SIG-M5 (cell line): Measurements from ENCODE around the gene ZSWIM1.
"Not testable (repeated sequence)": the region's sequence is repeated elsewhere in the genome, so short reads cannot be mapped to it uniquely, and the experiment has no call there.

Experiments used
- DNase-seq: peaks from one replicate; lab custom pipeline; 2025; lab: John Stamatoyannopoulos, UW

ZSWIM1 gene

GRCh38 chr20:45857114-45857881 is 23.7 kb upstream of the ZSWIM1 start, which contains the start of the genes ACOT8 and ZSWIM3:
Gene ACOT8 (minus strand): TSS chr20:45857392. CDS start chr20:45857315, 77 bp downstream.
Gene ZSWIM3 (plus strand): TSS chr20:45857614. CDS start chr20:45857826, 212 bp downstream.
- DNase-seq, result peak; percentile 99

DNA sequence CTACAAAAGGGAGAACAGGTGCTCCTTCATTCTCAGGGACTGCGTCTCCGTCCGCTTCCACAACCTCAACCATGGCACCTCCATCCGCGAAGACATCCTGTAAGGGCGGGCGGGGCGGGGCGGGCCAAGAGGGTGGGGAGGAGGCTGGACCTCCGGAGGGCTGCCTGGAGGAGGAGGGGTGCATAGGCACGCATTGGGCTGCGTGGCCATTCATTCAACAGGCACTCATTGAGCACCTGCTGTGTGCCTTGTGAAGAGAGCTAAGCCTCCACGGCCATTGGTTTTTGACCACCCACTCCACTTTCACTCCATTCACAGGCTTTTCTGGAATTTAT is 23.2 kb upstream of the ZSWIM1 start:
- DNase-seq, result no peak

- DNase-seq, result no peak
Measured at GRCh38 chr20:45859916-45860315, 21.1 kb upstream of the ZSWIM1 start.

- no peak for DNase-seq
Measured at GRCh38 chr20:45860560-45861220, 20.3 kb upstream of the ZSWIM1 start.

DNA sequence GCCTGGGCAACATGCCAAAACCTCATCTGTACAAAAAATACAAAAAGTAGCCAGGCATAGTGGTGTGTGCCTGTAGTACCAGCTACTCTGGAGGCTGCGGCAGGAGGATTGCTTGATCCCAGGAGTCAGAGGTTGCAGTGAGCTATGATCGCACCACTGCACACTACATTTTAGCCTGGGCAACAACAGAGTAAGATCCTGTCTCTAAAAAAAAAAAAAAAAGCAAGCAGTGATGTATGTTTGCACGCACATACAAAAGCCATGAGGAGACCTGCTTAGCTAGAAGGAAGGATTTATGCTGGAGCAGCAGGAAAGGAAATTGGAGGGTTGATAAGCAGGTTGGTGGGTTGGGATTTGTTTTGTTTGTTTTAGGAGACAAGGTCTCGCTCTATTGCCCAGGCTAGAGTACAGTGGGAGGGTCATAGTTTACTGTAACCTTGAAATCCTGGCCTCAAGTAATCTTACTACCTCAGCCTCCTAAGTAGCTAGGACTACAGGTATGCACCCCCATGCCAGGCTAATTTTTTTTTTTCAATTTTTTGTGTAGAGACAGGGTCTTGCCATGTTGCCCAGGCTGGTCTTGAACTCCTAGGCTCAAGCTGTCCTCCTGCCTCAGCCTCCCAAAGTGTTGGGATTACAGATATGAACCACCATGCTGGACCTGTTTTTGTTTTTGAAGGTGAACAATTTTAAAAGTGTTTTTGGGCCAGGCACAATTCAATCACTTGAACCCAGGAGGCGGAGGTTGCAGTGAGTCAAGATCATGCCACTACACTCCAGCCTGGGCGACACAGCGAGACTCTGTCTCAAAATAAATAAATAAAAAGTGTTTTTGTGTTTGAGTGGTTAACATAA is 19.6 kb upstream of the ZSWIM1 start:
- DNase-seq, result no peak

GRCh38 chr20:45863543-45864470 is 17.2 kb upstream of the ZSWIM1 start:
- no peak for DNase-seq

DNA sequence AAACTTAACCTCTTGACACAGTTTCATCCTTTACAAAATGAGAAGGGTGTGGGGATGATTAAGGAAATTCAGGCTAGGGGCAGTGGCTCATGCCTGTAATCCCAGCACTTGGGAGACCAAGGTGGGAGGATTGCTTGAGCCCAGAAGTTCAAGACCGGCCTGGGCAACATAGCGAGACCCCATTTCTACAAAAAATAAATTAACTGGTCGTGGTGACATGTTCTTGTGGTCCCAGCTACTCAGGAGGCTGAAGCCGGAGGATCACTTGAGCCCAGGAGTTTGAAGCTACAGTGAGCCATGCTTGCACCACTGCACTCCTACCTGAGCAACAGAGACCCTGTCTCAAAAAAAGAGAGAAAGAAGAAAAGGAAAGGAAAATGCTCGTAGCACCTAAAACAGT is 14.6 kb upstream of the ZSWIM1 start:
- DNase-seq, result no peak

DNA sequence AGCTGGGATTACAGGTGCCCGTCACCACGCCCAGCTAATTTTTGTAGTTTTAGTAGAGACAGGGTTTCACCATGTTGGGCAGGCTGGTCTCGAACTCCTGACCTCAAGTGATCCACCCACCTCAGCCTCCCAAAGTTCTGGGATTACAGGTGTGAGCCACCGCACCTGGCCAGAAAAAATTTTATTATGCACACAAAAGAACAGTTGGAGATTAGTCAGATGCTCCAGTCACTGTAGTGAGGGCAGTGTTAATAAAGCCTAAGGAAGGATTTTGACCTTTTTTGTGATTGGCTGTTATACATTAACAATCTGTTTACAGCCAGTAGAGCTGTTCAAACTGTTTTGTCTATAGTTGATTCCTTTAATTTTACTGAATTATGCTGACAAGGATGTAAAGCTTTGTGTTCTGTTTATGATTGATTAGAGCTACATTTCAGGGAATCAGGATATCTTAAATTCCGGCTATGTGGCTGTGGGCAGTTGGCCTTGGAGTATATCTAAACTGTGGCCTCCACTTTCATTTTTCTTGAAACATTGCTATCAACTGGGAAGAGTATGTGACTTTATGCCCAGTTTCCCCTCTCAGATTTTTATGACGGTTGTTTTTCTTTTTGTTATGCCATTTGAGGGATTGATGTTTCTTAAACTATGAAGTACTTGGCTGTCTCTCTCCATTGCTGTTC is 13.8 kb upstream of the ZSWIM1 start:
- DNase-seq, result no peak

- no peak for DNase-seq
Measured at GRCh38 chr20:45867819-45868176, 13.2 kb upstream of the ZSWIM1 start.

- DNase-seq, result no peak
Measured at GRCh38 chr20:45872626-45873025, 8.4 kb upstream of the ZSWIM1 start.

DNA sequence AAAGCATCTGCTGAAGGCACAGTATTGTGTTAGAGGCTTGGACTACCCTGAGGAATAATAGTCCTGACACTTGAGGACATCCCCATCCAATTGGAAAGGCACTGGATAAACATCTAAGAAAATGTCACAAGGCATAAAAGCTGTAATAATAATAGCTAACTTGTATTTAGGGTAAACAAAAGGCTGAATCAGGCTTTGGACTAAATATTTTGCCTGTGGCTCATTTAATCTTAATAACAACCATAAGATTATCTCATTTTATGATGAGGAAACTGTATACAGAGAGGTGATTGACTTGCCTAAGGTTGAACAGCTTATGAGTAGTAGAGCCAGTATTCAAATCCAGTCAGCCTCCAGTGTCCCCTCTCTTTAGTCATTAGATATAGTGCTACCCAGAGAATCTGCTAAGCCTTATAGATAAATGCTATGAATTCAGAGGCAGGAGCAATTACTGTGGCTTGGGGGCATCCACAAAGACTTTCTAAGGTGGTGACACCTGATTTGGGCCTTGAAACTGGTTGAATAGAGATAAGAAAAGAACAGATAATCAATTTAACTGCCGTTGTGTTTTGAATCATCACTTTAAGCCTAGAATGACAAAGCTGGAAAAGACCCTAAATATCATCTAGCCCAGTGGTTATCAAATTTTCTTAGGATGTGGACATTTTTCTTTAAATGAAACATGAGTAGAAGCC is 7.5 kb upstream of the ZSWIM1 start:
- no peak for DNase-seq

DNA sequence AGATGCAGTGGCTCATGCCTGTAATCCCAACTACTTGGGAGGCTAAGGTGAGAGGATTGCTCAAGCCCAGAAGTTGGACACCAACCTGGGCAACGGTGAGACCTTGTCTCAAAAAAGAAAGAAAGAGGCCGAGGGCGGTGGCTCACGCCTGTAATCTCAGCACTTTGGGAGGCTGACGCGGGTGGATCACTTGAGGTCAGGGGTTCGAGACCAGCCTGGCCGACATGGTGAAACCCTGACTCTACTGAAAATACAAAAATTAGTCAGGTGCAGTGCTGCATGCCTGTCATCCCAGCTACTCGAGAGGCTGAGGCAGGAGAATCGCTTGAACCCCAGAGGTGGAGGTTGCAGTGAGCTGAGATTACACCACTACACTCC is 6.9 kb upstream of the ZSWIM1 start:
- not testable (repeated sequence) for DNase-seq

DNA sequence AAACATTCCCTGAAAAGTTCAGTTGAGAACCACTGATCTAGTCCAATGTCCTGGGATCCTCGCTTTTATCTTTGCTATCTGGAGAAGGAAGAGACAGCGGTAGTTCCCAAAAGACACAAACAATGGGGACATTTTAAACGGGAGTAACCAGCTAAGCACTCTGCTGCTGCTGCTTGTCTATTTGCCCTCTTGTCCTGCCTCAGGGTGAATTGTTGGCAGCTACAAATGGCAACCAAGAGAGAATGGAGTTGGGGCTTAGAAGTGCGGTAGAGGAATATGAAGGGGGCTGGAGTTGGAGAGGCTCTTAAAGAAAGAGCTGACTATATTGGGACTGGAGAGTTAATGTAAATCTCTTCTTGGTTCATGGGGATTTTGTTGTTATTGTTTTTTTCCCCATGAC is 6.5 kb upstream of the ZSWIM1 start:
- DNase-seq, result no peak

GRCh38 chr20:45878076-45878761 is 2.8 kb upstream of the ZSWIM1 start:
- DNase-seq, result no peak

DNA sequence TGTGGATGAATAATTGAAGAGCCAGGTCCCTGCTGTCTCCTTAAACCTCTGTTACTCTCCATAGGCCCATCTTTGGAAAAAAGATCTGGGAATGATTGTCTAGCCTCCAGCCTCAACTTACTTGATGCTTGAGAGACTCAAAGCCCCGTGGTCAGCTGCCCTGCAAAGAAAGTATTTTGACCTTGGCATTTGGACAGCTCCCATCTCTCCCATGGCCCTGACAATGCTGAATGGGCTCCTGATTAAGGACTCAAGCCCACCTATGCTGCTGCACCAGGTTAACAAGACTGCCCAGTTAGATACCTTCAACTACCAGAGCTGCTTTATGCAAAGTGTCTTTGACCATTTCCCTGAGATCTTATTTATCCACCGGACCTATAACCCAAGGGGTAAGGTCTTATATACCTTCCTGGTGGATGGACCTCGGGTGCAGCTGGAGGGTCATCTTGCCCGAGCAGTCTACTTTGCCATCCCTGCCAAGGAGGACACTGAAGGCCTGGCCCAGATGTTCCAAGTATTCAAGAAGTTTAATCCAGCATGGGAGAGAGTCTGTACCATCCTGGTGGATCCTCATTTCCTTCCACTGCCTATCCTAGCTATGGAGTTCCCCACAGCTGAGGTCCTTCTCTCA is 1.6 kb downstream of the ZSWIM1 start:
- DNase-seq, result no peak

- DNase-seq, result no peak
Measured at GRCh38 chr20:45883100-45883469, 2.1 kb downstream of the ZSWIM1 start.

- DNase-seq, result no peak
Measured at GRCh38 chr20:45886590-45887345, 5.7 kb downstream of the ZSWIM1 start.

- DNase-seq, result no peak
Measured at GRCh38 chr20:45887346-45887715, 6.3 kb downstream of the ZSWIM1 start, which contains the start of gene SPATA25. Gene SPATA25 (minus strand): TSS chr20:45887622. CDS start chr20:45887590, 32 bp downstream.

DNA sequence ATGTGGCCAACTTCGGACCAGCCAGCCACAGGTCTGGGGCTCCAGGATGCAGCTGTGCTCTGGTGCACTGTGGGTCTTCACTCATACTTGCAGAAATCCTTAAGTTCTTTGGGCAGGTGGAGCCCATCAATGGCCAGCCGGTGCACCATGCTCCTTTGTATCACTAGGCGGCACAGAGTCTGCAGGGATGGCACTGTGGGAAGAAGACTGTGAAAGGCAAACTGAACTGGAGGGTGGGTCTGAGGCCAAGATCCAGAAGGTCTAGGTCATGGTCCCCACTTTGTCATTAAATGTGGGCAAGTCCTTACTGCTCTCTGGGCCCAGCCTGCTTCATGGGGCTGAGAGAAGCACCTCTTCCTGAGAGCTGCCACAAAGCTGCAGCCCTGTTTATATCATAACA is 7.7 kb downstream of the ZSWIM1 start:
- no peak for DNase-seq
